Vagina (tissue), 2 donors: Measurements from ENCODE around the gene MTFMT.

ENCODE experiments used
- POLR2A ChIP-seq, 2 donors: fragments of 450-650 bp; IDR thresholded peaks; one replicate each; pipeline ENCODE4 v1.6.1; 2017; ENCODE audit warnings: antibody characterized with exemption in 2 of 2, mild to moderate bottlenecking in 2 of 2, moderate library complexity in 2 of 2
- POLR2AphosphoS5 ChIP-seq, 2 donors: sonication (generic); formaldehyde crosslinking; IDR thresholded peaks; one replicate each; pipeline ENCODE4 v1.9.0; 2017; ENCODE audit warnings: antibody characterized with exemption in 2 of 2, mild to moderate bottlenecking in 2 of 2, low read depth in 1 of 2; ENCODE audit not compliant: insufficient read depth in 1 of 2
- TF ChIP-seq, protein P1 (sequence below), 3 experiments: fragments of 450-650 bp in 2 of 3; fragments of 200-600 bp in 1 of 3; sonication (generic) in 1 of 3; IDR thresholded peaks; one replicate each; pipeline ENCODE4 v1.5.1; 2017 to 2019; ENCODE audit warnings: antibody characterized with exemption in 3 of 3, mild to moderate bottlenecking in 2 of 3, moderate library complexity in 2 of 3

DNA sequence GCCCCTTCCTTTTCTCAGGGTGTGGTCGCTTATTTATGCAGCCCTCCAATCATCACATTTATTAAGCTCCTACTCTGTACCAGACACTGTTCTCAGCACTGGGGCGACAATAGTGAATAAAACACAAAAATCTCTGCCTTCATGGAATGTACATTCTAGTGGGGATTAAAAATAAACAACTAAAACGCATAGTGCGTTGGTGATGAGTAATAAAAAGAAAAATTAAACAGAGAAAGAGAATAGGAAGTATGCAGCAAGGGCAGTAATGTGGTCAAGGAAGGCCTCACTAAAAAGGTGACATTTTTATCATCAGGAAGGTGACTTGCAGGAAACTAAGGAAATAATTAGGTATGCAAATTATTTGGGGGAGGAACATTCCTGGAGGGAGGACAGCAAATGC is 20.8 kb upstream of the MTFMT start:
- TF ChIP-seq, protein P1, sequence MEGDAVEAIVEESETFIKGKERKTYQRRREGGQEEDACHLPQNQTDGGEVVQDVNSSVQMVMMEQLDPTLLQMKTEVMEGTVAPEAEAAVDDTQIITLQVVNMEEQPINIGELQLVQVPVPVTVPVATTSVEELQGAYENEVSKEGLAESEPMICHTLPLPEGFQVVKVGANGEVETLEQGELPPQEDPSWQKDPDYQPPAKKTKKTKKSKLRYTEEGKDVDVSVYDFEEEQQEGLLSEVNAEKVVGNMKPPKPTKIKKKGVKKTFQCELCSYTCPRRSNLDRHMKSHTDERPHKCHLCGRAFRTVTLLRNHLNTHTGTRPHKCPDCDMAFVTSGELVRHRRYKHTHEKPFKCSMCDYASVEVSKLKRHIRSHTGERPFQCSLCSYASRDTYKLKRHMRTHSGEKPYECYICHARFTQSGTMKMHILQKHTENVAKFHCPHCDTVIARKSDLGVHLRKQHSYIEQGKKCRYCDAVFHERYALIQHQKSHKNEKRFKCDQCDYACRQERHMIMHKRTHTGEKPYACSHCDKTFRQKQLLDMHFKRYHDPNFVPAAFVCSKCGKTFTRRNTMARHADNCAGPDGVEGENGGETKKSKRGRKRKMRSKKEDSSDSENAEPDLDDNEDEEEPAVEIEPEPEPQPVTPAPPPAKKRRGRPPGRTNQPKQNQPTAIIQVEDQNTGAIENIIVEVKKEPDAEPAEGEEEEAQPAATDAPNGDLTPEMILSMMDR (IDR thresholded peaks at IDR 0.05): no peak
- TF ChIP-seq POLR2A (IDR thresholded peaks at IDR 0.05): no peak
- no peak for TF ChIP-seq POLR2AphosphoS5 (IDR thresholded peaks at IDR 0.05; ENCODE audit: insufficient read depth in 1 of 2, low read depth in 1 of 2)
